C4-2B (cell line): Measurements from ENCODE around the gene KLF4.

Source experiments
- H3K27ac ChIP-seq: fragments of 450-650 bp; 2 replicates; pipeline ENCODE4 v1.5.1; 2017
- CTCF ChIP-seq: fragments of 450-650 bp; conservative IDR thresholded peaks from 2 replicates; pipeline ENCODE4 v1.5.1; 2017; ENCODE audit warnings: mild to moderate bottlenecking
- ZFX ChIP-seq: fragments of 450-650 bp; IDR thresholded peaks from 2 replicates; pipeline ENCODE4 v1.6.1; 2017

The KLF4 gene

DNA sequence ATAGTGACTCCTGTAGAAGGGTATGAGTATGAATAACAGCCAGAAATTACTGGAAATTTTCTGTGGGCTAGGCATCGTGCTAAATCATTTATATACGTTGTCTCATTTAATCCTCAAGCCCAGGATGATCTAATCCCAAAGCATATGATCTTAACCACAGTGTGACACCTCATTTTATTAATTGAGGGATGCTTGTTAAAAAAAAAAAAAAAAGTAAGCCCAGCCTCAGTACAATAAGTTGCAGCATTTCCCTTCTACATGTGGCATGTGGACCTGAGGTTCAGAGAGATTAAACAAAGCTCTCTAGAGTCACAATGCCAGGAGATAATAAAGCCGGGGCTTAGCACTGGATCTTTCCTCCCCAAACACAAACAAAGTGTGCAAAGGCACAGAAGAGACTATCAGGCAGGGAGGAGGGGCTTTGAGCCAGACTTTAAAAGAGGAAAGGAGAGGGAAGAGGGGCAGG lies 49.5 kb downstream of the KLF4 start:
- peak overlapping the region; percentile 57 for H3K27ac ChIP-seq

GRCh38 chr9:107438211-107439031 lies 51.1 kb downstream of the KLF4 start:
- peak overlapping the region; percentile 57 for H3K27ac ChIP-seq
- TF ChIP-seq ZFX (no peak), CTCF (no peak)

More for the DNA sequence above, 49.5 kb downstream of the KLF4 start:
- TF ChIP-seq ZFX: no peak
- TF ChIP-seq CTCF: no peak

DNA sequence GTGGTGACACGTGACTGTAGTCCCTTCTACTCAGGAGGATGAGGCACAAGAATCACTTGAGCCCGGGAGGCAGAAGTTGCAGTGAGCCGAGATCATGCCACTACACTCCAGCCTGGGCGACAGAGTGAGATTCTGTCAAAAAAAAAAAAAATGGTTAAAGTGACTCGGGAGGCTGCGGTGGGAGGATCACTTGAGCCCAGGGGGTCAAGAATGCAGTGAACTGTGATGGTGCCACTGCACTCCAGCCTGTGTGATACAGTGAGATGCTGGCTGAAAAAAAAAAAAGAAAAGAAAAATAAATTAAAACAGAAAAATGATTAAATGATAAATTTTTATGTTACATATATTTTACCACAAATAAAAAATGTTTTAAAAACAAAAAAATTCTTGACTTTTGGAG lies 51.9 kb downstream of the KLF4 start:
- peak overlapping the region; percentile 57 for H3K27ac ChIP-seq
- no peak for TF ChIP-seq ZFX
- no peak for TF ChIP-seq CTCF

DNA sequence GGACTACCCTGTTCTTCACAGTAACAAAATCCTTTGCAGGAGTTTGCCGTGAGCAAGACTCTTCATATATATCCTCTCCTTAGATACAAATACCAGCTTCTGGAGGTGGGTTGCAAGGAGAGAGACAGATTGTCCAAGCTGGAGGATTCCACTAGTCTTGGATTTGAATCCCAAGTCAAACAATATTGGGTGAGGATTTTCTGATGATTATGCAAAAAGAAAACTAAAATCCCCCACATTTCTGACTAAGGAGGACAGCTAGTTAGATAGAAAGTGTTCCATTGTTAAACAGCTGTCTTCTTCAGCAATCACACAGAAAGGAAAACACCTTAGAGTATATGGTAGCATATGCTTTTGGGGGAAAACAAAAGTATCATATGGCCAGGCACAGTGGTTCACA lies 54.2 kb downstream of the KLF4 start:
- H3K27ac ChIP-seq: peak overlapping the region; percentile 99
- TF ChIP-seq ZFX (no peak), CTCF (no peak)
